H9 (cell line): ENCODE data around the gene CRHR1. TPM values are rescaled to one million over a fixed set of nuclear protein-coding genes. Genes with fewer than 3 reads are reported as not detected.

ENCODE experiments used
- DNase-seq: peaks from one replicate; pipeline ENCODE4 v3.0.0-alpha.2; 2017
- H2AFZ ChIP-seq: one replicate; pipeline ENCODE4 v1.6.1; 2013; ENCODE audit warnings: mild to moderate bottlenecking, low read length, control low read depth, moderate library complexity
- H2AK5ac ChIP-seq: 2 replicates; pipeline ENCODE4 v1.6.1; 2013; ENCODE audit warnings: low read length, control low read depth, mixed read lengths; ENCODE audit not compliant: insufficient read length
- H2BK120ac ChIP-seq: one replicate; pipeline ENCODE4 v1.6.1; 2013; ENCODE audit warnings: low read depth, mild to moderate bottlenecking, low read length, control low read depth, inconsistent platforms; ENCODE audit not compliant: poor library complexity, severe bottlenecking
- H2BK12ac ChIP-seq: 2 replicates; pipeline ENCODE4 v1.6.1; 2013; ENCODE audit warnings: low read length, control low read depth, mixed read lengths, low read depth; ENCODE audit not compliant: insufficient read length
- H2BK15ac ChIP-seq: 2 replicates; pipeline ENCODE4 v1.6.1; 2013; ENCODE audit warnings: low read depth, low read length, control low read depth
- H2BK20ac ChIP-seq: one replicate; pipeline ENCODE4 v1.6.1; 2013; ENCODE audit warnings: low read depth, mild to moderate bottlenecking, low read length, control low read depth, inconsistent platforms; ENCODE audit not compliant: poor library complexity, severe bottlenecking
- H2BK5ac ChIP-seq: 2 replicates; pipeline ENCODE4 v1.6.1; 2013; ENCODE audit warnings: low read length, control low read depth, mixed read lengths; ENCODE audit not compliant: insufficient read length
- H3K14ac ChIP-seq: 2 replicates; pipeline ENCODE4 v1.6.1; 2013; ENCODE audit warnings: low read length, control low read depth; ENCODE audit not compliant: insufficient read depth
- H3K18ac ChIP-seq: 2 replicates; pipeline ENCODE4 v1.6.1; 2013; ENCODE audit warnings: low read depth, mild to moderate bottlenecking, mixed read lengths, low read length, control low read depth; ENCODE audit not compliant: insufficient read length
- H3K23ac ChIP-seq: 2 replicates; pipeline ENCODE4 v1.6.1; 2013; ENCODE audit warnings: low read length, control low read depth, mixed read lengths, low read depth; ENCODE audit not compliant: insufficient read length
- H3K23me2 ChIP-seq: 2 replicates; pipeline ENCODE4 v1.6.1; 2013; ENCODE audit warnings: low read depth, mild to moderate bottlenecking, mixed read lengths, low read length, control low read depth; ENCODE audit not compliant: insufficient read length, poor library complexity, severe bottlenecking
- H3K27ac ChIP-seq: 2 replicates; pipeline ENCODE4 v1.5.1; 2013; ENCODE audit warnings: low read length, control low read depth, mixed read lengths, low read depth; ENCODE audit not compliant: insufficient read length
- H3K27me3 ChIP-seq: 2 replicates; pipeline ENCODE4 v1.6.1; 2013; ENCODE audit warnings: low read length, control low read depth, inconsistent platforms; ENCODE audit not compliant: insufficient read depth
- H3K4ac ChIP-seq: 2 replicates; pipeline ENCODE4 v1.6.1; 2013; ENCODE audit warnings: low read depth, mild to moderate bottlenecking, control low read depth, inconsistent platforms, low read length, moderate library complexity
- H3K4me1 ChIP-seq: 2 replicates; pipeline ENCODE4 v1.6.1; 2013; ENCODE audit warnings: low read length, control low read depth, inconsistent platforms; ENCODE audit not compliant: insufficient read depth
- H3K4me2 ChIP-seq: 2 replicates; pipeline ENCODE4 v1.6.1; 2013; ENCODE audit warnings: low read length, control low read depth, mixed read lengths; ENCODE audit not compliant: insufficient read length, insufficient read depth
- H3K56ac ChIP-seq: 2 replicates; pipeline ENCODE4 v1.6.1; 2013; ENCODE audit warnings: low read depth, mild to moderate bottlenecking, mixed read lengths, low read length, control low read depth; ENCODE audit not compliant: insufficient read length
- H3K79me1 ChIP-seq: 2 replicates; pipeline ENCODE4 v1.6.1; 2013; ENCODE audit warnings: low read depth, mild to moderate bottlenecking, moderate library complexity, low read length, control low read depth, inconsistent platforms; ENCODE audit not compliant: insufficient read depth, poor library complexity, severe bottlenecking
- H3K79me2 ChIP-seq: 2 replicates; pipeline ENCODE4 v1.6.1; 2013; ENCODE audit warnings: low read length, control low read depth, inconsistent platforms; ENCODE audit not compliant: insufficient read depth
- H3K9ac ChIP-seq: 2 replicates; pipeline ENCODE4 v1.6.1; 2013; ENCODE audit warnings: low read length, control low read depth, mixed read lengths; ENCODE audit not compliant: insufficient read length; ENCODE audit errors: extremely low read depth
- H3K9me3 ChIP-seq: one replicate; pipeline ENCODE4 v1.6.1; 2013; ENCODE audit warnings: low read depth, low read length, inconsistent platforms; ENCODE audit not compliant: control insufficient read depth
- H3T11ph ChIP-seq: one replicate; pipeline ENCODE4 v1.6.1; 2013; ENCODE audit warnings: mild to moderate bottlenecking, low read length, control low read depth, inconsistent platforms
- H4K20me1 ChIP-seq: one replicate; pipeline ENCODE4 v1.6.1; 2013; ENCODE audit not compliant: control insufficient read depth, insufficient read length, insufficient read depth
- H4K5ac ChIP-seq: 2 replicates; pipeline ENCODE4 v1.6.1; 2013; ENCODE audit warnings: low read depth, mild to moderate bottlenecking, mixed read lengths, low read length, control low read depth; ENCODE audit not compliant: insufficient read length
- H4K8ac ChIP-seq: replicated peaks from 2 replicates; pipeline ENCODE4 v1.6.1; 2013; ENCODE audit warnings: low read length, control low read depth, mixed read lengths, low read depth; ENCODE audit not compliant: insufficient read length
- H4K91ac ChIP-seq: 2 replicates; pipeline ENCODE4 v1.6.1; 2013; ENCODE audit warnings: low read depth, mild to moderate bottlenecking, moderate library complexity, mixed read lengths, low read length, control low read depth; ENCODE audit not compliant: insufficient read length
- H3K27ac Mint-ChIP-seq, 3 experiments: 2 replicates in 2 of 3; 3 replicates in 1 of 3; pipeline ENCODE4 v1.8.0; 2020 to 2021; ENCODE audit warnings: mixed read lengths in 3 of 3, mild to moderate bottlenecking in 1 of 3, moderate library complexity in 1 of 3
- H3K27me3 Mint-ChIP-seq: 2 replicates; pipeline ENCODE4 v1.8.0; 2021; ENCODE audit warnings: low read depth, mild to moderate bottlenecking, moderate library complexity, mixed read lengths
- H3K36me3 Mint-ChIP-seq, 3 experiments: 2 replicates in 2 of 3; 3 replicates in 1 of 3; pipeline ENCODE4 v1.8.0; 2020 to 2021; ENCODE audit warnings: low read depth in 3 of 3, mixed read lengths in 3 of 3; ENCODE audit not compliant: insufficient read depth in 1 of 3
- H3K4me1 Mint-ChIP-seq, 2 experiments: 2 replicates each; pipeline ENCODE4 v1.8.0; 2020; ENCODE audit warnings: mixed read lengths in 2 of 2
- H3K4me3 Mint-ChIP-seq, 2 experiments: 2 replicates in 1 of 2; 3 replicates in 1 of 2; pipeline ENCODE4 v1.8.0; 2020 to 2021; ENCODE audit warnings: mild to moderate bottlenecking in 2 of 2, mixed read lengths in 2 of 2, moderate library complexity in 1 of 2
- H3K9me3 Mint-ChIP-seq, 2 experiments: 2 replicates in 1 of 2; 3 replicates in 1 of 2; pipeline ENCODE4 v1.8.0; 2020; ENCODE audit warnings: mild to moderate bottlenecking in 2 of 2, mixed read lengths in 2 of 2, moderate library complexity in 1 of 2
- WGBS: extraction: QIAGEN DNeasy Blood & Tissue Kit; methylation state at CpG from one replicate; pipeline ENCODE4 v1.1.7; 2013; ENCODE audit warnings: missing lambda C conversion rate, low lambda C conversion rate, mixed read lengths; ENCODE audit not compliant: insufficient read length; ENCODE audit errors: extremely low coverage; 5-methylcytosine and 5-hydroxymethylcytosine counted together
- total RNA-seq: library from RNA; stranded (reverse); gene quantifications from 2 replicates; pipeline ENCODE4 v1.2.1, GENCODE V29; 2021
- TF ChIP-seq, protein P1 (sequence below): fragments of 200-600 bp; sonication (generic); conservative IDR thresholded peaks from 3 replicates; pipeline ENCODE4 v1.8.0; 2021; ENCODE audit warnings: antibody characterized with exemption, mild to moderate bottlenecking

The CRHR1 gene
- total RNA-seq, 1 experiment from 2014 or later, result 0.52 TPM

- H3K23me2 ChIP-seq, result peaks cover 20% of the 10 kb centered on the region
Observed at GRCh38 chr17:45782889-45783592, 1.1 kb upstream of the CRHR1 start.

More at GRCh38 chr17:45782889-45783592, 1.1 kb upstream of the CRHR1 start:
- peaks cover 20 to 37% of the 10 kb centered on the region in 2 experiments for H3K4me1 Mint-ChIP-seq
- H3K9me3 Mint-ChIP-seq, result no peaks in the 10 kb centered on the region
- Histone ChIP-seq H4K5ac (no peak overlapping the region), H2BK15ac (no peak overlapping the region), H2BK120ac (no peak overlapping the region), H3K27ac (no peak overlapping the region), H2AFZ (no peak overlapping the region), H3K23ac (no peak overlapping the region), H2AK5ac (no peak overlapping the region), H3K79me2 (no peaks in the 10 kb centered on the region), H3K56ac (no peak overlapping the region), H4K91ac (no peak overlapping the region), H4K20me1 (no peaks in the 10 kb centered on the region), H3K4me1 (peaks cover 2% of the 10 kb centered on the region; the same call in 1 of the 2 replicates), H3K4me2 (peak overlapping the region; percentile 83), H3K14ac (no peak overlapping the region), H3K18ac (no peak overlapping the region), H4K8ac (no peak overlapping the region), H2BK20ac (no peak overlapping the region), H3K79me1 (no peaks in the 10 kb centered on the region), H3K4ac (no peak overlapping the region), H3K9ac (no peak overlapping the region), H3T11ph (no peak overlapping the region), H3K9me3 (no peaks in the 10 kb centered on the region), H3K27me3 (peaks cover 22% of the 10 kb centered on the region), H2BK5ac (no peak overlapping the region), H2BK12ac (no peak overlapping the region)
- H3K27me3 Mint-ChIP-seq, result peaks cover 91% of the 10 kb centered on the region
- peak overlapping the region; percentile 66 to 90 for H3K4me3 Mint-ChIP-seq
- no peak overlapping the region for H3K27ac Mint-ChIP-seq
- TF ChIP-seq, protein P1, sequence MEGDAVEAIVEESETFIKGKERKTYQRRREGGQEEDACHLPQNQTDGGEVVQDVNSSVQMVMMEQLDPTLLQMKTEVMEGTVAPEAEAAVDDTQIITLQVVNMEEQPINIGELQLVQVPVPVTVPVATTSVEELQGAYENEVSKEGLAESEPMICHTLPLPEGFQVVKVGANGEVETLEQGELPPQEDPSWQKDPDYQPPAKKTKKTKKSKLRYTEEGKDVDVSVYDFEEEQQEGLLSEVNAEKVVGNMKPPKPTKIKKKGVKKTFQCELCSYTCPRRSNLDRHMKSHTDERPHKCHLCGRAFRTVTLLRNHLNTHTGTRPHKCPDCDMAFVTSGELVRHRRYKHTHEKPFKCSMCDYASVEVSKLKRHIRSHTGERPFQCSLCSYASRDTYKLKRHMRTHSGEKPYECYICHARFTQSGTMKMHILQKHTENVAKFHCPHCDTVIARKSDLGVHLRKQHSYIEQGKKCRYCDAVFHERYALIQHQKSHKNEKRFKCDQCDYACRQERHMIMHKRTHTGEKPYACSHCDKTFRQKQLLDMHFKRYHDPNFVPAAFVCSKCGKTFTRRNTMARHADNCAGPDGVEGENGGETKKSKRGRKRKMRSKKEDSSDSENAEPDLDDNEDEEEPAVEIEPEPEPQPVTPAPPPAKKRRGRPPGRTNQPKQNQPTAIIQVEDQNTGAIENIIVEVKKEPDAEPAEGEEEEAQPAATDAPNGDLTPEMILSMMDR, result peak; percentile 97
- no peaks in the 10 kb centered on the region; a peak in 1 of 7 replicates for H3K36me3 Mint-ChIP-seq
- DNase-seq, result peak; percentile 83
- WGBS, result no CpG with 5 or more reads among the region's 32 CpGs
